BE2C (cell line): Measurements from ENCODE around the gene DIP2C.

Experiments used
- DNase-seq: peaks from one replicate; pipeline ENCODE4 v3.0.0-alpha.2; 2020
- H3K27me3 ChIP-seq: fragments of 250-450 bp; sonication (Bioruptor Pico); 2 replicates; pipeline ENCODE4 v1.5.1; 2020; ENCODE audit warnings: mild to moderate bottlenecking
- H3K36me3 ChIP-seq: fragments of 250-450 bp; sonication (Bioruptor Pico); 2 replicates; pipeline ENCODE4 v1.5.1; 2020; ENCODE audit warnings: mild to moderate bottlenecking
- H3K4me1 ChIP-seq: fragments of 250-450 bp; sonication (Bioruptor Pico); 2 replicates; pipeline ENCODE4 v1.5.1; 2020
- H3K4me3 ChIP-seq: 2 replicates; pipeline ENCODE4 v1.5.1; 2011; ENCODE audit warnings: low read depth, low read length
- H3K9me3 ChIP-seq: fragments of 250-450 bp; sonication (Bioruptor Pico); 2 replicates; pipeline ENCODE4 v1.5.1; 2020
- TF ChIP-seq, protein P1 (sequence below): IDR thresholded peaks from 2 replicates; pipeline ENCODE4 v1.5.1; 2012; ENCODE audit warnings: mild to moderate bottlenecking, low read depth, low read length

The DIP2C gene

DNA sequence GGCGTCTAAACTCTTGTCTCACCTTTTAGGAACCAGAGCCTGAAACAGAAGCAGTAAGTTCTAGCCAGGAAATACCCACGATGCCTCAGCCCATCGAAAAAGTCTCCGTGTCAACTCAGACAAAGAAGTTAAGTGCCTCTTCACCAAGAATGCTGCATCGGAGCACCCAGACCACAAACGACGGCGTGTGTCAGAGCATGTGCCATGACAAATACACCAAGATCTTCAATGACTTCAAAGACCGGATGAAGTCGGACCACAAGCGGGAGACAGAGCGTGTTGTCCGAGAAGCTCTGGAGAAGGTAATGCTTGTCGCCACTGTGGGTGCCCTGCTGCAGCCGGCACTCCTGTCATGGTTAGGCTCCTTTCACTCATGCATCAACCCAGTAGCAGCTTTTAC lies 441.2 kb downstream of the DIP2C start:
- no peaks in the 10 kb centered on the region for H3K27me3 ChIP-seq
- no peaks in the 10 kb centered on the region for H3K9me3 ChIP-seq
- no peak for DNase-seq
- H3K4me1 ChIP-seq: no peaks in the 10 kb centered on the region
- H3K36me3 ChIP-seq: peaks cover 19% of the 10 kb centered on the region
- no peak overlapping the region for H3K4me3 ChIP-seq
- TF ChIP-seq, protein P1, sequence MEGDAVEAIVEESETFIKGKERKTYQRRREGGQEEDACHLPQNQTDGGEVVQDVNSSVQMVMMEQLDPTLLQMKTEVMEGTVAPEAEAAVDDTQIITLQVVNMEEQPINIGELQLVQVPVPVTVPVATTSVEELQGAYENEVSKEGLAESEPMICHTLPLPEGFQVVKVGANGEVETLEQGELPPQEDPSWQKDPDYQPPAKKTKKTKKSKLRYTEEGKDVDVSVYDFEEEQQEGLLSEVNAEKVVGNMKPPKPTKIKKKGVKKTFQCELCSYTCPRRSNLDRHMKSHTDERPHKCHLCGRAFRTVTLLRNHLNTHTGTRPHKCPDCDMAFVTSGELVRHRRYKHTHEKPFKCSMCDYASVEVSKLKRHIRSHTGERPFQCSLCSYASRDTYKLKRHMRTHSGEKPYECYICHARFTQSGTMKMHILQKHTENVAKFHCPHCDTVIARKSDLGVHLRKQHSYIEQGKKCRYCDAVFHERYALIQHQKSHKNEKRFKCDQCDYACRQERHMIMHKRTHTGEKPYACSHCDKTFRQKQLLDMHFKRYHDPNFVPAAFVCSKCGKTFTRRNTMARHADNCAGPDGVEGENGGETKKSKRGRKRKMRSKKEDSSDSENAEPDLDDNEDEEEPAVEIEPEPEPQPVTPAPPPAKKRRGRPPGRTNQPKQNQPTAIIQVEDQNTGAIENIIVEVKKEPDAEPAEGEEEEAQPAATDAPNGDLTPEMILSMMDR: no peak

DNA sequence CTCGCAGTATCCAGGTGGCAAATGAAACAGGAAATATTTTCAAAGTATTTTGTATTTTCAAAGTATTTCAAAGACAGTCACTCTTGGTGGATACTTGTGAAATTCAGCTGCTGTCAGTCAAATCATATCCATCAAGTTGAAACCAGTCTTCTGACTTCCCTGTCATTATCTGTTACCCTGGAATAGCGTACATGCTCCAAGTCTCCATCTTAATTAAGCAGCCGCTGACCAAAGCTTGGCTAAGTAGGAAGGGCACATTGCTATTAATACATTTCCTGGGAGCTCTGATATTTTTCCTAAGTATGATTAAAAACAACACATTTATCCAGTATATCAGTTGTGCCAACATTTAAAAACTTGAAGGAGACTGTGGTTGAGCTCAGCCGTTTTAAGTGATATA lies 442.0 kb downstream of the DIP2C start:
- H3K4me1 ChIP-seq: no peaks in the 10 kb centered on the region
- H3K36me3 ChIP-seq: peaks cover 19% of the 10 kb centered on the region
- no peak for DNase-seq

DNA sequence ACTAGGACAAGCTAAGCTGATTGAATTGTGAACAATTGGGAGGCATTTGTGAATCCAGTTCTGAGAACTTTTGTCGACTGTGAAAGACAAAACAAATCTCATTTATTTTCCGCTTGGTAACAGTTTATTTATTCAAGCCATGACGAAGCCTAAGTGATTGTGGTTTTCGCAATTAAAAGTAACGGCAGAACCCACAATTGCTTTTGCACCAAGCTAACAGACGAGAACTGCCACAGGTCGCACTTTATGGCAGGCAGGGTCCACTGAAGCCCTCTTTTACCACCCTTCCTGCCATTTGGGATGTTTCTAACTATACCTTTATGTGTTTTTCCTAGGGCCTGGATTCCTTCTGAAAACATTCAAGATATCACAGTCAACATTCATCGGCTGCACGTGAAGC lies 443.0 kb downstream of the DIP2C start:
- peaks cover 19% of the 10 kb centered on the region for H3K36me3 ChIP-seq
- no peaks in the 10 kb centered on the region for H3K27me3 ChIP-seq

More for the DNA sequence above, 442.0 kb downstream of the DIP2C start:
- Histone ChIP-seq H3K9me3 (no peaks in the 10 kb centered on the region), H3K4me3 (no peak overlapping the region), H3K27me3 (no peaks in the 10 kb centered on the region)
- TF ChIP-seq, protein P1: no peak

DNA sequence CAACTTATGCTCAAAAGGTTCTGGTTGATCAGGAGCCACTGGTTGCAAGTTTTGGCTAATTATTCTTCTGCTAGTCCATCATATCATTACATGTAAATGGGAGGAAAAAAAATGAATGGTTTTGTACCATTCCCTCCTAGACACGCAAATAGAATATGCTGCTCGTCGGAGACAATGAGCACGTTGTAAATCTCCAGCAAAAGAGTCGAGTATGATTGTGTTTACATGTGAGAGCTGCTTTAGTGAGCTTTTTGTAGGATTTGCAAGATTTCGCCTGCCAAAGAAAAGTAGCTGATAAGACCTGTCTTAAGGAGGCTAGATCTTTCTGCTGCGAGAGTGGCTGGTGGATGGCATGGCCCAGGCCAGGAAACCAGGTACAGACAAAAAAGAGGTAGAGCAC lies 445.2 kb downstream of the DIP2C start:
- no peaks in the 10 kb centered on the region for H3K4me1 ChIP-seq
- H3K9me3 ChIP-seq: no peaks in the 10 kb centered on the region
- TF ChIP-seq, protein P1: no peak
- no peak overlapping the region for H3K4me3 ChIP-seq
- no peaks in the 10 kb centered on the region for H3K27me3 ChIP-seq
- DNase-seq: no peak
- H3K36me3 ChIP-seq: peaks cover 19% of the 10 kb centered on the region

More for the DNA sequence above, 443.0 kb downstream of the DIP2C start:
- DNase-seq: no peak
- H3K4me1 ChIP-seq: no peaks in the 10 kb centered on the region
- TF ChIP-seq, protein P1: no peak
- no peaks in the 10 kb centered on the region for H3K9me3 ChIP-seq
- H3K4me3 ChIP-seq: no peak overlapping the region

DNA sequence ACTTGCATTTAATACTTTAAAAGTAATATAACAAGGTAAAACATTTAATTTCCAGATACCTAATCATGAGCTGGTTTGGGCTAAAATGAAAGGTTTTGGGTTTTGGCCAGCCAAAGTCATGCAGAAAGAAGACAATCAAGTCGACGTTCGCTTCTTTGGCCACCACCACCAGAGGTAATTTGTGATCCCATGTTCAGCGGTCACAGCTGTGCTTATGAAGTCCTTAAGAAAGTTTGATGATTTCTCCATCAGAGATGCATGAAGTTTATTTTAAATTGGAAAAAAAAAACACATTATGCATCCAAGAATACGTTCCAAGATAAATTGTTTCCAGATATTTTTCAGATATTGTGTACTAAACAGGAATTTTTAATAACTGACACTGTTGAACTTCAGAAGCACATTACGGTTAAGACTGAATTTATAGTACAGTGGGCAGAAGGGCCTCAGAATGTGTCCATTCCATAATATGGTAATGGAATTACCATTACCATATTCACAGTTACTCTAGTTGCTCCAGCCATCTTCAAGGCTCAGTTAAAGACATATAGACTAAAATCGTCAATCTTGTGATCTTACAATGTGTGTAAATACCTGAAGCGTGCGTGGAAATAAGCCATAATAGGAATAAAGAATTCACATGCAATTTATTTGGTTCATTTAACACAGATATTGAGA lies 447.4 kb downstream of the DIP2C start:
- H3K27me3 ChIP-seq: no peaks in the 10 kb centered on the region
- no peak overlapping the region for H3K4me3 ChIP-seq
- TF ChIP-seq, protein P1: no peak
- no peaks in the 10 kb centered on the region for H3K4me1 ChIP-seq
- DNase-seq: no peak
- peaks cover 6% of the 10 kb centered on the region for H3K36me3 ChIP-seq
- H3K9me3 ChIP-seq: no peaks in the 10 kb centered on the region

DNA sequence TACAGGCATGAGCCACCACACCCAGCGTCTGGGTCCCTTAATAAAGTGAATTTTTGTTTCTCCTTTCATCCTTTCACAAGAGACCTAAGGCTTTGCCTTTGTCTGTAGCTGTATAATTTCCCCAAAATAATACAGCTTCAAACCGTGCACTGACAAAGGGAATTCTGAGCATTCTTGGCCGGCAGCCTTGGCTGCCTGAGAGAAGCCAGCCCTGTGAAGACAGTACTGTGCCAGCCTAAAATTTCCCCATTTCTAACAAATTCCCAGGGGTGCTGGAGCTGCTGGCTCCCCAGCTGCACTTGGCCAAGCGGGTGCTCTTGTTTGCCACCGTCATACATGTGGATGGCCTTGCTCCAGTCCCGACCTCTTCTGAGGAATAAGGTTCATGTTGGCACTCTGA lies 448.0 kb downstream of the DIP2C start:
- no peaks in the 10 kb centered on the region for H3K9me3 ChIP-seq
- no peaks in the 10 kb centered on the region for H3K27me3 ChIP-seq
- no peaks in the 10 kb centered on the region for H3K36me3 ChIP-seq
- H3K4me3 ChIP-seq: no peak overlapping the region
- no peaks in the 10 kb centered on the region for H3K4me1 ChIP-seq
- no peak for DNase-seq
- TF ChIP-seq, protein P1: no peak
